DMS153 (cell line): ENCODE data around the gene HBP1.
"Not testable (repeated sequence)": the region's sequence is repeated elsewhere in the genome, so short reads cannot be mapped to it uniquely, and the experiment has no call there.

Source experiments
- DNase-seq: peaks from one replicate; lab custom pipeline; 2025; lab: John Stamatoyannopoulos, UW

Gene HBP1

GRCh38 chr7:107228291-107228690 is 59.5 kb downstream of the HBP1 start:
- no peak for DNase-seq

- no peak for DNase-seq
Observed at GRCh38 chr7:107230334-107230733, 61.5 kb downstream of the HBP1 start.

DNA sequence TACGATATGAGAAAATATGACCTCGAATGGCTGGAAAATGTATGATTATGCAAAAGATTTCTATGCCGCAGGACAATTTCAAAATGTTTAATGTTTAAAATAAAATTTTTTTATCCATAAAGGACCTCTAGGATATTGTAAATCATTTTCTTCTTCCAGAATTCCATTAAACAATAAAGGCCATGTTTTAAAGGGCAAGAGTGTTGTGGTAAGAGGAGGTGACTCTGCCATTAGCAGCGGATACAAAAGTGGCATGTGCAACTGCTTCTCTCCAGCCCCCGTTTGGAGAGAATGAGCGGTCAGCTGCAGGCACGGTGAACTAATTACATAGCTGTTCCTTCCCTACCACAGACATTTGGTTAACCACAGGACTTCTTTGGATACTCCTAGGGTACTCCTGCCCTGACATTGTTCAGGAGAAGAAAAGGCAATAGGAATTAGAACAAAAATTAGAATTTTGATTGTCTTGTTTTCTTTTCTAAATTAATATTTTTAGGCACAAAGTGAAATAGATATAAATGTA is 63.8 kb downstream of the HBP1 start:
- DNase-seq = no peak

GRCh38 chr7:107233174-107233573 is 64.4 kb downstream of the HBP1 start:
- DNase-seq = no peak

- no peak for DNase-seq
Observed at GRCh38 chr7:107233981-107234380, 65.2 kb downstream of the HBP1 start.

- no peak for DNase-seq
Observed at GRCh38 chr7:107234436-107234835, 65.6 kb downstream of the HBP1 start.

- DNase-seq = no peak
Observed at GRCh38 chr7:107236862-107237261, 68.1 kb downstream of the HBP1 start.

GRCh38 chr7:107237451-107237850 is 68.6 kb downstream of the HBP1 start:
- DNase-seq = no peak

- DNase-seq = no peak
Observed at GRCh38 chr7:107242267-107242666, 73.5 kb downstream of the HBP1 start.

- no peak for DNase-seq
Observed at GRCh38 chr7:107244613-107245012, 75.8 kb downstream of the HBP1 start.

DNA sequence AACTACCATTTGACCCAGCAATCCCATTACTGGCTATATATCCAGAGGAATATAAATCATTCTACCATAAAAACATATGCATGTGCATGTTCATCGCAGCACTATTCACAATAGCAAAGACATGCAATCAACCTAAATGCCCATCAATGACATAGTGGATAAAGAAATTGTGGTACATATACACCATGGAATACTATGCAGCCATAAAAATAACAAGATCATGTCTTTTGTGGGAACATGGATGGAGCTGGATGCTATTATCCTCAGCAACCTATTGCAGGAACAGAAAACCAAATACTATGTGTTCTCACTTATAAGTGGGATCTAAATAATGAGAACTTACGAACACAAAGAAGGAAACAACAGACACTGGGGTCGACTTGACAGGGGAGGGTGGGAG is 78.0 kb downstream of the HBP1 start:
- not testable (repeated sequence) for DNase-seq

GRCh38 chr7:107248551-107249316 is 79.9 kb downstream of the HBP1 start:
- no peak for DNase-seq

GRCh38 chr7:107251963-107252362 is 83.2 kb downstream of the HBP1 start:
- no peak for DNase-seq
